Transverse colon (tissue), 4 donors: Measurements from ENCODE around the gene CLIC4. TPM values are rescaled to one million over a fixed set of nuclear protein-coding genes. Genes with fewer than 3 reads are reported as not detected.

Experiments used
- DNase-seq: peaks from one replicate; pipeline ENCODE4 v3.0.0-alpha.2; 2019
- H3K27ac ChIP-seq, 4 donors: fragments of 200-600 bp; sonication (generic); 2 replicates each; pipeline ENCODE4 v1.5.1; 2016 to 2018; ENCODE audit warnings: inconsistent platforms in 4 of 4
- H3K27me3 ChIP-seq: fragments of 200-600 bp; sonication (generic); 2 replicates; pipeline ENCODE4 v1.5.1; 2017; ENCODE audit warnings: inconsistent platforms
- H3K36me3 ChIP-seq, 4 donors: fragments of 200-600 bp; sonication (generic); 2 replicates each; pipeline ENCODE4 v1.5.1; 2017 to 2019; ENCODE audit warnings: inconsistent platforms in 4 of 4
- H3K4me1 ChIP-seq, 4 donors: fragments of 200-600 bp; sonication (generic); 2 replicates each; pipeline ENCODE4 v1.5.1; 2017 to 2020; ENCODE audit warnings: inconsistent platforms in 4 of 4
- H3K4me3 ChIP-seq, 4 donors: fragments of 200-600 bp; sonication (generic); 1 replicate in 1 of 4; 2 replicates in 3 of 4; pipeline versions ENCODE4 v1.5.1 to v1.6.1; 2017 to 2019; ENCODE audit warnings: inconsistent platforms in 4 of 4
- H3K9me3 ChIP-seq, 2 donors: fragments of 200-600 bp; sonication (generic); 2 replicates each; pipeline ENCODE4 v1.5.1; 2017 to 2019; ENCODE audit warnings: inconsistent platforms in 2 of 2
- EP300 ChIP-seq: sonication (generic); formaldehyde crosslinking; IDR thresholded peaks from one replicate; pipeline ENCODE4 v1.6.1; 2017; ENCODE audit warnings: antibody characterized with exemption, low read depth
- POLR2A ChIP-seq: fragments of 450-650 bp; IDR thresholded peaks from one replicate; pipeline ENCODE4 v1.6.1; 2016; ENCODE audit warnings: antibody characterized with exemption, mild to moderate bottlenecking, moderate library complexity
- POLR2AphosphoS5 ChIP-seq, 3 donors: sonication (generic); formaldehyde crosslinking; IDR thresholded peaks; one replicate each; pipeline ENCODE4 v1.6.1; 2016; ENCODE audit warnings: antibody characterized with exemption in 3 of 3
- WGBS, 2 donors: methylation state at CpG; one replicate each; pipeline ENCODE4 v1.1.5; 2018; ENCODE audit warnings: low coverage in 1 of 2; 5-methylcytosine and 5-hydroxymethylcytosine counted together
- in situ Hi-C, 4 donors: fragments of 200-750 bp; cut with MboI; loops; one replicate each; pipeline versions ENCODE4 v1.15.0 to v1.15.1; 2017; ENCODE audit warnings: low sequenced_read_pairs in 3 of 4, low pct_ligation_motif_present in 1 of 4, low pct_unique_long_range_greater_than_20kb in 1 of 4
- intact Hi-C: fragments of 100-400 bp; cut with DNase I; formaldehyde crosslinking; loops from one replicate; pipeline ENCODE4 v1.15.1; 2023; ENCODE audit warnings: low total_unique reads
- total RNA-seq, 4 donors: library from RNA; depleted of rRNA; stranded (reverse); fragments of >200 nt; gene quantifications; one replicate each; pipeline ENCODE4 v1.1.0, GENCODE V29; 2016
- TF ChIP-seq, protein P1 (sequence below), 5 experiments: fragments of 200-600 bp in 3 of 5; fragments of 450-650 bp in 2 of 5; sonication (generic) in 3 of 5; IDR thresholded peaks; 1 replicate in 2 of 5; 2 replicates in 3 of 5; pipeline ENCODE4 v1.5.1; 2016 to 2017; ENCODE audit warnings: antibody characterized with exemption in 5 of 5, inconsistent platforms in 3 of 5, mild to moderate bottlenecking in 2 of 5, moderate library complexity in 1 of 5

Gene CLIC4
- total RNA-seq, 4 donors from 2014 or later: 52.4 to 107 (median 65.0) TPM

DNA sequence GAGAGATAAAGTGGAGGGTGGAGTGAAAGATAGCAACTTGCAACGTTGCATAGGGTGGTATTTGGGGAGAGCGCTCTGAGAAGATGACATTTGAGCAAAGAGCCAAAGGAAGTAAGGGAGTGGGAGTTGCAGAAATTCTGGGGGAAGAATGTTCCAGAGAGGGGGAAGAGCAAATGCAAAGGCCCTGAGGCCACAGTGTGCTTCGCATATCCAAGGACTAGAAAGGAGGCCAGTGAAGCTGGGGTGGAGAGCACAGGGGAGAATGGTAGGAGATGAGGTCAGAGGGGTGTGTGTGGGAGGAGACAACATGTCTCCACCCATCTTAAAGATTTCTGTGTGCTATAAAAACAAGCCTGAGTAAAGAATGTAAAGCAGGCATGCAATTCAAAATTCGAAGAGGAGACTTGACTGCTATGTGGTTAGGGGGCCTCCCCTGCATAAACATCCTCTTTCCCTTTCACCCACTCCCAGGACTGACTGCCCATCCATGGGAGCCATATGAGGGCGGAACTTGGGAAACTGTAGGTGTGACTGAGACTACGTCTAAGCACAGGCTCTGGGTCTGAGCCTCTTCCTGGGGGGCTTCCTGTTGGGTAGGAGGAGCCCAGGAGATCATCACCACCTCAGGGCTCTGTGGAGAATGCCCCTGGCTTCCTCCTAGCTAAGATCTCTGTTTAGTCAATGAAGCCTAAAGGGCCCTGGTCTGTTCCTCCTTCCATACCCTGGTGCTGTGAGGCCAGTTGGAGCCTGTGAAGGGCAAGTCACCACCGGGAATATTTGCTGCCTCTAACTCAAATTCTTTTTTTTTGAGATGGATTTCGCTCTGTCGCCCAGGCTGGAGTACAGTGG, 2.9 kb upstream of the CLIC4 start:
- DNase-seq: peak; percentile 63
- H3K9me3 ChIP-seq: no peaks in the 10 kb centered on the region
- H3K36me3 ChIP-seq: no peaks in the 10 kb centered on the region
- H3K4me1 ChIP-seq: peaks cover 18 to 37% (median 29%) of the 10 kb centered on the region in 4 donors
- in situ Hi-C loops (no loop called here), intact Hi-C loops (loop anchor here (10.0 kb wide), 1 partner anchor 82 kb away; no protein-coding TSS in a partner anchor)
- H3K27me3 ChIP-seq: peaks cover 5% of the 10 kb centered on the region
- H3K4me3 ChIP-seq: no peak overlapping the region
- TF ChIP-seq EP300 (no peak), POLR2AphosphoS5 (IDR thresholded peaks at IDR 0.05) (peak in 2 of 3 donors; percentile 25 to 26)
- peak overlapping the region; percentile 88 to 99 (median 96) for H3K27ac ChIP-seq
- WGBS, 2 donors: 47 to 58% methylated on average over 4 to 9 of the region's 9 CpGs

DNA sequence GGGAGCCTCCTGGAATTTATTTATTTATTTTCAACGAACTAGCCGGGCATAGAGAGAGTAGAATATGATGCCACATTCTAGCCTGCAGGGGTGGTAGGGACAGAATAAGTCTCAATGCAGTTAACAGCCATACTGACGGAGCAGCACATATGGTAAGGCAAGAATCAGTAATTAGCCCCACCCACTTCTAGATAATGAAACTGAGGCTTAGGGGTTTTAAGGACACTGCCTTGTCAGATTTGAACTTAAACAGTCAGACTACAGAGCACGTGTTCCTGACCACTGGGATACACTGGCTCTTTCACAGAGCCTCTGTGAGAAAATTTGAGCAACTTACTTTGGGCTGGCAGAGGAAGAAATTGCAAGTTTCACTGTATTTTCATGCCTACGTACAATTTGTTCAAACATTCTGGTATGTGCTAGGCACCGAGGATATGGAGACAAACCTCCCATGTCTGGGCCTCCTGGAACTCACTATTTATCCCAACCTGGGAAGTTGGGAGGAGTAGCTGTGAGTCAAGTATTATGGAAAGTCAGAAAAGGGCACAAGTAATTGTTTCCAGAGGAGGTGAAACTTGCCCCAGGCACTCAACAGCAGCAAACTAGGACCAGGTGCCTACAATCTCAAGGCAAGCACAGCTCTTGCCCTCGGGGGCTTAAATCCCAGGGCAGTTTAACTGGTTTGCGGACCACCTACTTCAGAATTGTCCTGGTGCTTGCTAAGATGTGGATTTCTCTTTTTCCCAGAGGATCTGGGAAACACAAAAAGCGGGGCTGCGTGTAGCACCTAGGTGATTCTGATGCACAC, 1.6 kb upstream of the CLIC4 start:
- peaks cover 5% of the 10 kb centered on the region for H3K27me3 ChIP-seq
- no peak overlapping the region for H3K4me3 ChIP-seq
- in situ Hi-C loops (no loop called here), intact Hi-C loops (loop anchor here (10.0 kb wide), 1 partner anchor 81 kb away; no protein-coding TSS in a partner anchor)
- H3K27ac ChIP-seq: peak overlapping the region; percentile 88 to 99 (median 96)
- WGBS, 2 donors: 65 to 88% methylated on average over 3 to 10 of the region's 10 CpGs
- peaks cover 18 to 46% (median 31%) of the 10 kb centered on the region in 4 donors for H3K4me1 ChIP-seq
- TF ChIP-seq, protein P1, sequence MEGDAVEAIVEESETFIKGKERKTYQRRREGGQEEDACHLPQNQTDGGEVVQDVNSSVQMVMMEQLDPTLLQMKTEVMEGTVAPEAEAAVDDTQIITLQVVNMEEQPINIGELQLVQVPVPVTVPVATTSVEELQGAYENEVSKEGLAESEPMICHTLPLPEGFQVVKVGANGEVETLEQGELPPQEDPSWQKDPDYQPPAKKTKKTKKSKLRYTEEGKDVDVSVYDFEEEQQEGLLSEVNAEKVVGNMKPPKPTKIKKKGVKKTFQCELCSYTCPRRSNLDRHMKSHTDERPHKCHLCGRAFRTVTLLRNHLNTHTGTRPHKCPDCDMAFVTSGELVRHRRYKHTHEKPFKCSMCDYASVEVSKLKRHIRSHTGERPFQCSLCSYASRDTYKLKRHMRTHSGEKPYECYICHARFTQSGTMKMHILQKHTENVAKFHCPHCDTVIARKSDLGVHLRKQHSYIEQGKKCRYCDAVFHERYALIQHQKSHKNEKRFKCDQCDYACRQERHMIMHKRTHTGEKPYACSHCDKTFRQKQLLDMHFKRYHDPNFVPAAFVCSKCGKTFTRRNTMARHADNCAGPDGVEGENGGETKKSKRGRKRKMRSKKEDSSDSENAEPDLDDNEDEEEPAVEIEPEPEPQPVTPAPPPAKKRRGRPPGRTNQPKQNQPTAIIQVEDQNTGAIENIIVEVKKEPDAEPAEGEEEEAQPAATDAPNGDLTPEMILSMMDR (IDR thresholded peaks at IDR 0.05): no peak
- TF ChIP-seq EP300 (no peak), POLR2AphosphoS5 (IDR thresholded peaks at IDR 0.05) (peak in 1 of 3 donors; percentile 13), POLR2A (no peak)
- no peak for DNase-seq
- no peaks in the 10 kb centered on the region for H3K36me3 ChIP-seq
- no peaks in the 10 kb centered on the region for H3K9me3 ChIP-seq

DNA sequence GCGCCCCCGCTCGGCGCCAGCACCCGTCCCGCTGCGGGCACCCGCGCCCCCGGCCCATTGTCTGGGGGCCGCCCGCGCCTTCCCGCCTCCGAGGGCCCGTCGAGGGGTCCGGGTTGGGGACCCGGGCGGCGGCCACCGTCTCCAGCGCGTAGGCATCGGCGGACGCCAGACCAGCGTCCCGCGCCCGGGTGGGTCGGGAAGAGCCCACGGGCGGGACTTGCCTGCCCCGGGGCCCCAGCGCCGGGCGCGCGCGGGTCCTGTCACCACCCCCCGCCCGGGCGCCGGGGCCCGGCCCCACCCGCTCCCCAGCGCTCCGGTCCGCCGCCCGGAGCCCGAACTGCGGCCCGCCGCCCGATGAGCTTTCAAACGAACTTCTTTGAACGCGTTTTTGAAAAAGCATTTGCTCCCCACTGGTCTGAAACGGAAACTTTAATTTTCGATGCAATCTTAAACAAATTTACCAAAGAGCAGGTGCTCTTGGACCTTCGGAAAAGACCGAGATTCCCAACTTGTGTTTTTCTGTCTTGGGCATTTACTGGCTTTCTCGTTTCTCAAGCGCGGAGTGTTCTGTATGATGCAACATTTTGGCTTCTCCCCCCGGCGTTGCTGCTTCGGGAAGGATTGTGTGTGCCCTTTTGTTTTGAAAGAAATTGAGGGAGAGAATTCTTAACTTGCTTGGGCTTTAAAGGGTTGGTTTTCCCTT, 615 bp downstream of the CLIC4 start:
- Histone ChIP-seq H3K27me3 (peaks cover 5% of the 10 kb centered on the region), H3K4me3 (peak overlapping the region; percentile 82 to 97 (median 94)), H3K27ac (peak overlapping the region; percentile 88 to 99 (median 96)), H3K36me3 (no peaks in the 10 kb centered on the region), H3K4me1 (peaks cover 18 to 52% (median 31%) of the 10 kb centered on the region in 4 donors), H3K9me3 (no peaks in the 10 kb centered on the region)
- TF ChIP-seq EP300 (no peak), POLR2AphosphoS5 (IDR thresholded peaks at IDR 0.05) (peak in 2 of 3 donors; percentile 23 to 50)
- intact Hi-C loops (loop anchor here (10.0 kb wide), 1 partner anchor 79 kb away; no protein-coding TSS in a partner anchor), in situ Hi-C loops (no loop called here)
- DNase-seq: peak; percentile 52
- 0% methylated on average over 3 to 13 of the region's 70 CpGs for WGBS, 2 donors

DNA sequence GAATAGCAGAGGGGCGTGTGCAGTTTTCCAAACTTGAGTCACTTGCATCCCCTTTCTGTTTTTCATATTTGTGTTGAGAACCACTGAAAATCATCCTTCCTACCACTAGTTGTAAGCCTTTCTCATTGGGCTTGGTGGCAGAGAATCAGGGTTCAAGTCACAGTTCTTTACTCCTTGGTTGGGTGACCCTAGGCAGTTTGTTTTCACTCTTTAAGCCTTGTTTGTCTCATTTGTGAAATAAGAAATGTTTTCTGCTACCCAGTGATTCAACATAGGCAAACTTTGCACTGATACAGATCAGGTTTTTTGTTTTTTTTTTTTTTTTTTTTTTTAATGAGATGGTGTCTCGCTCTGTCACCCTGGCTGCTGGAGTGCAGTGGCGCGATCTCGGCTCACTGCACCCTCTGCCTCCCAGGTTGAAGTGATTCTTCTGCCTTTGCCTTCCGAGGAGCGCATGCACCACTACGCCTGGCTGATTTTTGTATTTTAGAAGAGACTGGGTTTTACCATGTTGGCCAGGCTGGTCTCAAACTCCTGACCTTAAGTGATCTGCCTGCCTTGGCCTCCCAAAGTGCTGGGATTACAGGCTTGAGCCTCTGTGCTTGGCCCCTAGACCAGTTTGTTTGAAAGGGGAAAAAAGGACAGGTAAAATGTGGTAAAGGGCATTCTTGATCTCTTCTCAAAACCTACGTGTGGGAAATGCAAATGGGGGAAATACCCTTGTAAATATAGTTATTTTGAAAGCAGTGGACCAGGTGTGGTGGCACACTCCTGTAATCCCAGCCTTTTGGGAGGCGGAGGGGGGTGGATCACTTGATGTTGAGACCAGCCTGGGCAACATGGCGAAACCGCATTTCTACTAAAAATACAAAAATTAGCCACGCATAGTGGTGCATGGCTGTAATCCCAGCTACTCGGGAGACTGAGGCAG, 3.2 kb downstream of the CLIC4 start:
- intact Hi-C loops: loop anchor here (10.0 kb wide), 1 partner anchor 76 kb away; no protein-coding TSS in a partner anchor
- no peak for TF ChIP-seq POLR2A
- TF ChIP-seq POLR2AphosphoS5 (IDR thresholded peaks at IDR 0.05): peak in 1 of 3 donors; percentile 21
- TF ChIP-seq, protein P1 (IDR thresholded peaks at IDR 0.05): no peak
- TF ChIP-seq EP300: no peak
- 73 to 79% methylated on average over 5 to 14 of the region's 14 CpGs for WGBS, 2 donors
- Histone ChIP-seq H3K27ac (peak overlapping the region; percentile 54 to 99 (median 96)), H3K36me3 (no peaks in the 10 kb centered on the region), H3K4me1 (peaks cover 12 to 50% (median 24%) of the 10 kb centered on the region in 4 donors), H3K4me3 (peak overlapping the region in 2 of 4 donors; percentile 9 to 82), H3K27me3 (peaks cover 5% of the 10 kb centered on the region), H3K9me3 (no peaks in the 10 kb centered on the region)
- in situ Hi-C loops: no loop called here
- no peak for DNase-seq
